Measurements from ENCODE around the gene EGF. TPM values are rescaled to one million over a fixed set of nuclear protein-coding genes. Genes with fewer than 3 reads are reported as not detected.
"Not testable (repeated sequence)": the region's sequence is repeated elsewhere in the genome, so short reads cannot be mapped to it uniquely, and the experiment has no call there.

Gene EGF
- total RNA-seq, 1 donor from 2014 or later, result not detected

GRCh38 chr4:110025056-110025455 is 112.4 kb downstream of the EGF start:
- intact Hi-C loops (cut with micrococcal nuclease), result no loop called here

- intact Hi-C loops (cut with micrococcal nuclease), result no loop called here
Measured at GRCh38 chr4:110025718-110026117, 113.0 kb downstream of the EGF start.

GRCh38 chr4:110032603-110033002 is 119.9 kb downstream of the EGF start:
- intact Hi-C loops (cut with micrococcal nuclease), result no loop called here

- intact Hi-C loops (cut with micrococcal nuclease), result no loop called here
Measured at GRCh38 chr4:110033355-110034025, 120.8 kb downstream of the EGF start.

GRCh38 chr4:110034026-110034393 is 121.3 kb downstream of the EGF start:
- intact Hi-C loops (cut with micrococcal nuclease), result no loop called here

- intact Hi-C loops (cut with micrococcal nuclease), result not testable (repeated sequence)
Measured at GRCh38 chr4:110039164-110039563, 126.5 kb downstream of the EGF start.

- intact Hi-C loops (cut with micrococcal nuclease), result no loop called here
Measured at GRCh38 chr4:110041735-110042134, 129.1 kb downstream of the EGF start.

GRCh38 chr4:110042545-110043517 is 130.1 kb downstream of the EGF start:
- intact Hi-C loops (cut with micrococcal nuclease), result no loop called here

- intact Hi-C loops (cut with micrococcal nuclease), result no loop called here
Measured at GRCh38 chr4:110046588-110047049, 133.9 kb downstream of the EGF start.

GRCh38 chr4:110049951-110050925 is 137.6 kb downstream of the EGF start:
- intact Hi-C loops (cut with micrococcal nuclease), result loop anchor here (1.0 to 2.0 kb wide), 8 partner anchors 45 to 461 kb away; partner anchors contain the start of gene ELOVL6

- intact Hi-C loops (cut with micrococcal nuclease), result loop anchor here (1.0 to 5.0 kb wide), 5 partner anchors 52 to 461 kb away; partner anchors contain the start of gene GAR1
Measured at GRCh38 chr4:110055158-110055768, 142.6 kb downstream of the EGF start.

GRCh38 chr4:110058677-110059076 is 146.0 kb downstream of the EGF start:
- intact Hi-C loops (cut with micrococcal nuclease), result loop anchor here (1.0 to 5.0 kb wide), 5 partner anchors 30 to 241 kb away; partner anchors contain the start of gene GAR1

- intact Hi-C loops (cut with micrococcal nuclease), result loop anchor here (1.0 to 5.0 kb wide), 5 partner anchors 29 to 242 kb away; partner anchors contain the start of gene GAR1
Measured at GRCh38 chr4:110059556-110060191, 147.0 kb downstream of the EGF start.

GRCh38 chr4:110061076-110061475 is 148.4 kb downstream of the EGF start:
- intact Hi-C loops (cut with micrococcal nuclease), result no loop called here

Other genes starting within 250 kb of the EGF start
- 32.6 and 34.0 TPM in 2 replicates for gene CASP6, start 209.4 kb upstream of the EGF start, total RNA-seq
- gene PLA2G12A, start 182.8 kb upstream of the EGF start, total RNA-seq, result 14.1 and 15.2 TPM in 2 replicates
- not detected in 2 replicates for gene CFI, start 110.9 kb upstream of the EGF start, total RNA-seq
- 27.7 and 29.1 TPM in 2 replicates for gene GAR1, start 97.1 kb upstream of the EGF start, total RNA-seq
- gene RRH, start 84.9 kb upstream of the EGF start, total RNA-seq, result 0.15 TPM in 1 of 2 replicates, not detected in the other
- gene LRIT3, start 64.8 kb upstream of the EGF start, total RNA-seq, result 0.15 and 0.32 TPM in 2 replicates